Measurements from ENCODE around the gene MEIS2. TPM values are rescaled to one million over a fixed set of nuclear protein-coding genes. Genes with fewer than 3 reads are reported as not detected.

The MEIS2 gene
- total RNA-seq, 1 donor from 2014 or later = 13.0 TPM

DNA sequence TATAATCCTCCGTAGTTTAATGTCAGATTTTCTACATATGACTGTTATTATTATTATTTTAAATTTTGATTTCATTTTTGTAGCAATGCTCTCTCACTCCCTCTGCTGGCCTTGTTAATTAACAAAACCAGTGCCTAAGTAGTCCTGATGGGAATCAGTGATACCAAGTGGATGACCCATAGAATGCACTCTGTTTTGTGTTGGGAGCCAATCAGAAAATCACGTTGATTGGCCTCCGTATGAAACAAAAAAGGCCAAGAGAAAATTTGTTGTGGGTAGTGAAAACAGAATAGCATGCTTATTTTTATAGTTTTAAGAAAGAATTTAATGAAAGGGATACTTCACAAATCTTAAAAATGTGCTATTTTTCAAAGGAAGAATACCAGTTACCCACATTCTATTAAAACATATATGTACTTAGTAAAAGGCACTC is 34.4 kb upstream of the MEIS2 start:
- peaks cover 6% of the 10 kb centered on the region for H3K4me1 Mint-ChIP-seq (ENCODE audit: unreplicated experiment)
- DNase-seq (ENCODE audit: low spot score) = no peak
- TF ChIP-seq, protein P1, sequence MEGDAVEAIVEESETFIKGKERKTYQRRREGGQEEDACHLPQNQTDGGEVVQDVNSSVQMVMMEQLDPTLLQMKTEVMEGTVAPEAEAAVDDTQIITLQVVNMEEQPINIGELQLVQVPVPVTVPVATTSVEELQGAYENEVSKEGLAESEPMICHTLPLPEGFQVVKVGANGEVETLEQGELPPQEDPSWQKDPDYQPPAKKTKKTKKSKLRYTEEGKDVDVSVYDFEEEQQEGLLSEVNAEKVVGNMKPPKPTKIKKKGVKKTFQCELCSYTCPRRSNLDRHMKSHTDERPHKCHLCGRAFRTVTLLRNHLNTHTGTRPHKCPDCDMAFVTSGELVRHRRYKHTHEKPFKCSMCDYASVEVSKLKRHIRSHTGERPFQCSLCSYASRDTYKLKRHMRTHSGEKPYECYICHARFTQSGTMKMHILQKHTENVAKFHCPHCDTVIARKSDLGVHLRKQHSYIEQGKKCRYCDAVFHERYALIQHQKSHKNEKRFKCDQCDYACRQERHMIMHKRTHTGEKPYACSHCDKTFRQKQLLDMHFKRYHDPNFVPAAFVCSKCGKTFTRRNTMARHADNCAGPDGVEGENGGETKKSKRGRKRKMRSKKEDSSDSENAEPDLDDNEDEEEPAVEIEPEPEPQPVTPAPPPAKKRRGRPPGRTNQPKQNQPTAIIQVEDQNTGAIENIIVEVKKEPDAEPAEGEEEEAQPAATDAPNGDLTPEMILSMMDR (IDR thresholded peaks at IDR 0.05; ENCODE audit: unreplicated experiment) = peak; percentile 48
- H3K4me3 Mint-ChIP-seq (ENCODE audit: unreplicated experiment) = no peak overlapping the region
- H3K27me3 Mint-ChIP-seq (ENCODE audit: unreplicated experiment) = no peaks in the 10 kb centered on the region
- H3K36me3 Mint-ChIP-seq (ENCODE audit: low read depth, unreplicated experiment) = no peaks in the 10 kb centered on the region
- no peak overlapping the region for H3K27ac Mint-ChIP-seq (ENCODE audit: unreplicated experiment)
- no peaks in the 10 kb centered on the region for H3K9me3 Mint-ChIP-seq (ENCODE audit: unreplicated experiment)

DNA sequence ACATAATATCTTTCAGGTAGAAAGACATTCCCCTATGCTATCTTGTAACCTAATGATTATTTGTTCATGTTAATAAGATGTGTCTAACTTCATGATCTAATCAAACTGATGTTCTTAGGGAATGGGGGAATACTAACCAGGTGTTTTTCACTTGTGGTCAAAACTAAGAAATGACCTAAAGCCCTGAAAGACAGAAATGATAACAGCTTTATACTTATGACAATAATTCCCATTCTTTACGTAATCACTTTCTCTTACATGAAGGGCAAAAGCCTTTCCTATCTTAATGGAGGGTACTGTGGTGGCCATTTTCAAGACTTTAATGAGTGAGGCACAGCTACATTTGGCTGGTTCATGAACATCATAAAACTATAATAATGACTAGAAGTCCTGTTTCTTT is 33.9 kb upstream of the MEIS2 start:
- H3K27ac Mint-ChIP-seq (ENCODE audit: unreplicated experiment) = no peak overlapping the region
- no peaks in the 10 kb centered on the region for H3K27me3 Mint-ChIP-seq (ENCODE audit: unreplicated experiment)
- H3K4me3 Mint-ChIP-seq (ENCODE audit: unreplicated experiment) = no peak overlapping the region
- peaks cover 6% of the 10 kb centered on the region for H3K4me1 Mint-ChIP-seq (ENCODE audit: unreplicated experiment)
- H3K9me3 Mint-ChIP-seq (ENCODE audit: unreplicated experiment) = no peaks in the 10 kb centered on the region
- no peaks in the 10 kb centered on the region for H3K36me3 Mint-ChIP-seq (ENCODE audit: low read depth, unreplicated experiment)
- no peak for DNase-seq (ENCODE audit: low spot score)
- TF ChIP-seq, protein P1 (IDR thresholded peaks at IDR 0.05; ENCODE audit: unreplicated experiment) = no peak

DNA sequence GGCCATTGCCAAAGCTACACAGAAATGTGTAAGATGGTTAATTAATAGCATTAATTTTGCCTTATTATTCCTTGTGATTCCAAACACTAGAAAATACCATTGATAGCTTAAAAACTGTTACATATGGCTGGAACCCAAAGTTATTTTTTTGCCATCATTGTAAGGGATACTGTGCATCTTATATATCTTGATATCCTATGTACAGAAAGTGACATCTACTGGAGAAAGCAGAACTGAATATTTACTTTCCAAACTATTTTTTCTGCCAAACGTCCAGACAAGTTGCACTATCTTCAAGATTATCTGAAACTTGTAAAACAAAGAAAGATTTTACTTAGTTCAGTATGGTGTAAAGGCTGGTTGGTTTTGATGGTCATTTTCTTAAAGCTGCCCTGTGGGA is 33.3 kb upstream of the MEIS2 start:
- no peaks in the 10 kb centered on the region for H3K36me3 Mint-ChIP-seq (ENCODE audit: low read depth, unreplicated experiment)
- no peak for DNase-seq (ENCODE audit: low spot score)
- no peak overlapping the region for H3K27ac Mint-ChIP-seq (ENCODE audit: unreplicated experiment)
- no peaks in the 10 kb centered on the region for H3K27me3 Mint-ChIP-seq (ENCODE audit: unreplicated experiment)
- H3K4me1 Mint-ChIP-seq (ENCODE audit: unreplicated experiment) = peaks cover 6% of the 10 kb centered on the region
- H3K4me3 Mint-ChIP-seq (ENCODE audit: unreplicated experiment) = no peak overlapping the region
- TF ChIP-seq, protein P1 (IDR thresholded peaks at IDR 0.05; ENCODE audit: unreplicated experiment) = no peak
- no peaks in the 10 kb centered on the region for H3K9me3 Mint-ChIP-seq (ENCODE audit: unreplicated experiment)

DNA sequence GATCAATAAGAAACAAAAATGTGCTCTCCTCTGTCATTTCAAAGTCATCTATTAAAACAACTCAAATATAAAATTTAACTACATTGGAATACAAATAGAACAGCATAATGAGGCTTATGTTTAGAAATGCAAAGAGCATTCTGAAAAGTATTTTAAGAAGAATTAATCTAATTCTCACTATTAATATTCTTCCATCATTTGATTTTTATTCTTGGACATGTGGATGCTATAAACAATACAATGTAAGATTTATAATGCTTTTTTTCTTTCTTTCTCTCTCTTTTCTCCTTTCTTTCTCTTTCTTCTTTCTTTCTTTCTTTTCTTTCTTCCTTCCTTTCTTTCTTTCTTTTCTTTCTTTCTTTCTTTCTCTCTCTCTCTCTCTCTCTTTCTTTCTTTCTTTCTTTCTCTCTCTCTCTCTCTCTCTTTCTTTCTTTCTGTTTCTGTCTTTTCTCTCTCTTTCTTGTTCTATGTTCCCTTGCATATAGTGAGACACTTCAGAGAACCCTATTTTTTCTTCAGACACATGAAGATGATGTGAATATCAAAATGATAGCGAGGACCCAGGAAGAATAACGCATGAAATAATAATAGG is 32.6 kb upstream of the MEIS2 start:
- TF ChIP-seq, protein P1 (IDR thresholded peaks at IDR 0.05; ENCODE audit: unreplicated experiment) = no peak
- H3K36me3 Mint-ChIP-seq (ENCODE audit: low read depth, unreplicated experiment) = no peaks in the 10 kb centered on the region
- H3K4me1 Mint-ChIP-seq (ENCODE audit: unreplicated experiment) = peaks cover 6% of the 10 kb centered on the region
- H3K27ac Mint-ChIP-seq (ENCODE audit: unreplicated experiment) = no peak overlapping the region
- no peak for DNase-seq (ENCODE audit: low spot score)
- no peak overlapping the region for H3K4me3 Mint-ChIP-seq (ENCODE audit: unreplicated experiment)
- H3K9me3 Mint-ChIP-seq (ENCODE audit: unreplicated experiment) = no peaks in the 10 kb centered on the region
- no peaks in the 10 kb centered on the region for H3K27me3 Mint-ChIP-seq (ENCODE audit: unreplicated experiment)

DNA sequence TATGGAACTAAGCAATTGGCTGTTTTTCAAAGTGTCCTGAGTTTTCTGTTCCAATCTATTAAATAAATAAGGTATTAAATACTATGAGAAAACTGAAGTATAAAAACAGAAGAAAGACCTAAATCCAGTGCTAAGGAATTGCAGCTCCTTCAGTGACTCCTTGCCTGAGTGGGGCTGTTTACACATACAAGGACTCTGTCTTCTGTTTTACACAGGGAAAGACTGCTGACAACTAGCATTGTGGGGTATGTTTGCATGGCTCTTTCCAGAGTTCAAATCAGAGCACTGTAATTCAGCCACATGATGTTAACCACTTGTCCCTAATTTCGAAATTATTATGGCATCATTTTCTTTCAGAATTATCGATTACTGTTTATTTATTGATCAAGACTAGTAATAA is 31.3 kb upstream of the MEIS2 start:
- Mint-ChIP-seq H3K36me3 (ENCODE audit: low read depth, unreplicated experiment) (no peaks in the 10 kb centered on the region), H3K9me3 (ENCODE audit: unreplicated experiment) (no peaks in the 10 kb centered on the region), H3K4me1 (ENCODE audit: unreplicated experiment) (peaks cover 6% of the 10 kb centered on the region), H3K4me3 (ENCODE audit: unreplicated experiment) (no peak overlapping the region), H3K27me3 (ENCODE audit: unreplicated experiment) (no peaks in the 10 kb centered on the region), H3K27ac (ENCODE audit: unreplicated experiment) (no peak overlapping the region)
- no peak for DNase-seq (ENCODE audit: low spot score)
- TF ChIP-seq, protein P1 (IDR thresholded peaks at IDR 0.05; ENCODE audit: unreplicated experiment) = no peak
